Mesendoderm (in vitro differentiated cells): ENCODE data around the gene ADCYAP1R1.

ENCODE experiments used
- DNase-seq: peaks from one replicate; pipeline ENCODE4 v3.0.0; 2013
- H2AK5ac ChIP-seq: 2 replicates; pipeline ENCODE4 v1.6.1; 2013; ENCODE audit warnings: low read length, inconsistent platforms
- H2BK120ac ChIP-seq: 2 replicates; pipeline ENCODE4 v1.6.1; 2013; ENCODE audit warnings: low read depth, mild to moderate bottlenecking, low read length, moderate library complexity, mixed read lengths
- H2BK15ac ChIP-seq: replicated peaks from 2 replicates; pipeline ENCODE4 v1.6.1; 2013; ENCODE audit warnings: low read depth, mild to moderate bottlenecking, moderate library complexity
- H2BK5ac ChIP-seq: 2 replicates; pipeline ENCODE4 v1.6.1; 2013; ENCODE audit warnings: low read length, inconsistent platforms
- H3K18ac ChIP-seq: 2 replicates; pipeline ENCODE4 v1.6.1; 2013; ENCODE audit warnings: mild to moderate bottlenecking, low read length, mixed read lengths
- H3K23ac ChIP-seq: one replicate; pipeline ENCODE4 v1.6.1; 2013; ENCODE audit warnings: low read length
- H3K27ac ChIP-seq: 2 replicates; pipeline ENCODE4 v1.5.1; 2013; ENCODE audit warnings: low read depth, mild to moderate bottlenecking, inconsistent platforms, low read length, moderate library complexity
- H3K27me3 ChIP-seq: 2 replicates; pipeline ENCODE4 v1.6.1; 2013; ENCODE audit warnings: low read length, control low read depth, mild to moderate bottlenecking, inconsistent platforms; ENCODE audit not compliant: insufficient read depth, poor library complexity
- H3K36me3 ChIP-seq: 2 replicates; pipeline ENCODE4 v1.6.1; 2013; ENCODE audit warnings: low read length, inconsistent platforms; ENCODE audit not compliant: control insufficient read depth, insufficient read depth
- H3K4ac ChIP-seq: one replicate; pipeline ENCODE4 v1.6.1; 2013; ENCODE audit warnings: low read depth, mild to moderate bottlenecking, low read length, moderate library complexity
- H3K4me1 ChIP-seq: 2 replicates; pipeline ENCODE4 v1.6.1; 2013; ENCODE audit warnings: low read depth, low read length, inconsistent platforms; ENCODE audit not compliant: control insufficient read depth
- H3K4me2 ChIP-seq: 2 replicates; pipeline ENCODE4 v1.6.1; 2013; ENCODE audit warnings: low read length
- H3K4me3 ChIP-seq: 2 replicates; pipeline ENCODE4 v1.5.1; 2013; ENCODE audit warnings: mild to moderate bottlenecking, low read length
- H3K56ac ChIP-seq: one replicate; pipeline ENCODE4 v1.6.1; 2013; ENCODE audit warnings: low read length
- H3K79me1 ChIP-seq: 2 replicates; pipeline ENCODE4 v1.6.1; 2013; ENCODE audit warnings: low read length, inconsistent platforms
- H3K79me2 ChIP-seq: 2 replicates; pipeline ENCODE4 v1.6.1; 2013; ENCODE audit warnings: mild to moderate bottlenecking, low read length; ENCODE audit not compliant: control insufficient read depth, insufficient read depth
- H3K9ac ChIP-seq: 2 replicates; pipeline ENCODE4 v1.6.1; 2013; ENCODE audit warnings: low read length, inconsistent platforms
- H4K5ac ChIP-seq: one replicate; pipeline ENCODE4 v1.6.1; 2013; ENCODE audit warnings: low read length
- H4K8ac ChIP-seq: one replicate; pipeline ENCODE4 v1.6.1; 2013; ENCODE audit warnings: low read depth, mild to moderate bottlenecking, control low read depth, low read length, moderate library complexity
- WGBS: extraction: QIAGEN DNeasy Blood & Tissue Kit; methylation state at CpG from one replicate; pipeline ENCODE4 v1.1.7; 2013; ENCODE audit warnings: low lambda C conversion rate, missing lambda C conversion rate; ENCODE audit not compliant: insufficient coverage; ENCODE audit errors: extremely low coverage; 5-methylcytosine and 5-hydroxymethylcytosine counted together

The ADCYAP1R1 gene

GRCh38 chr7:31065840-31066239 lies 13.7 kb downstream of the ADCYAP1R1 start:
- Histone ChIP-seq H2BK120ac (no peak overlapping the region), H4K5ac (no peak overlapping the region), H3K23ac (no peak overlapping the region), H3K4me3 (no peak overlapping the region), H3K56ac (no peak overlapping the region), H3K4ac (no peak overlapping the region), H3K36me3 (no peaks in the 10 kb centered on the region), H2BK15ac (no peak overlapping the region), H2AK5ac (no peak overlapping the region), H3K79me1 (no peaks in the 10 kb centered on the region), H3K18ac (no peak overlapping the region), H3K4me2 (no peak overlapping the region), H3K79me2 (no peaks in the 10 kb centered on the region), H3K27me3 (no peaks in the 10 kb centered on the region), H2BK5ac (no peak overlapping the region), H3K27ac (no peak overlapping the region), H3K9ac (no peak overlapping the region), H3K4me1 (no peaks in the 10 kb centered on the region), H4K8ac (no peak overlapping the region)
- no peak for DNase-seq
- no CpG with 5 or more reads among the region's 7 CpGs for whole genome bisulfite sequencing

- Histone ChIP-seq H2AK5ac (no peak overlapping the region), H2BK15ac (no peak overlapping the region), H3K79me2 (no peaks in the 10 kb centered on the region)
Observed at GRCh38 chr7:31066516-31067130, 14.5 kb downstream of the ADCYAP1R1 start.

GRCh38 chr7:31067491-31067890 lies 15.4 kb downstream of the ADCYAP1R1 start:
- no peak overlapping the region for H2AK5ac ChIP-seq
- H3K36me3 ChIP-seq = no peaks in the 10 kb centered on the region
- H4K8ac ChIP-seq = no peak overlapping the region
- no peak for DNase-seq
- H3K79me1 ChIP-seq = no peaks in the 10 kb centered on the region
- no CpG with 5 or more reads among the region's 3 CpGs for WGBS
- H2BK5ac ChIP-seq = no peak overlapping the region
- H3K4me2 ChIP-seq = no peak overlapping the region
- H3K9ac ChIP-seq = no peak overlapping the region
- no peaks in the 10 kb centered on the region for H3K27me3 ChIP-seq
- no peak overlapping the region for H3K4ac ChIP-seq
- no peak overlapping the region for H3K56ac ChIP-seq
- H3K4me1 ChIP-seq = no peaks in the 10 kb centered on the region
- no peak overlapping the region for H3K18ac ChIP-seq
- no peak overlapping the region for H2BK120ac ChIP-seq
- H3K23ac ChIP-seq = no peak overlapping the region
- no peaks in the 10 kb centered on the region for H3K79me2 ChIP-seq
- no peak overlapping the region for H3K4me3 ChIP-seq
- no peak overlapping the region for H2BK15ac ChIP-seq
- no peak overlapping the region for H4K5ac ChIP-seq
- H3K27ac ChIP-seq = no peak overlapping the region

More at GRCh38 chr7:31066516-31067130, 14.5 kb downstream of the ADCYAP1R1 start:
- H2BK5ac ChIP-seq = no peak overlapping the region
- H4K8ac ChIP-seq = no peak overlapping the region
- no peak overlapping the region for H4K5ac ChIP-seq
- no peak overlapping the region for H3K56ac ChIP-seq
- H3K18ac ChIP-seq = no peak overlapping the region
- no peaks in the 10 kb centered on the region for H3K4me1 ChIP-seq
- no peak for DNase-seq
- no peaks in the 10 kb centered on the region for H3K27me3 ChIP-seq
- WGBS = no CpG with 5 or more reads among the region's 4 CpGs
- H3K36me3 ChIP-seq = no peaks in the 10 kb centered on the region
- H2BK120ac ChIP-seq = no peak overlapping the region
- H3K4me3 ChIP-seq = no peak overlapping the region
- H3K4ac ChIP-seq = no peak overlapping the region
- H3K9ac ChIP-seq = no peak overlapping the region
- H3K23ac ChIP-seq = no peak overlapping the region
- no peak overlapping the region for H3K27ac ChIP-seq
- no peaks in the 10 kb centered on the region for H3K79me1 ChIP-seq
- no peak overlapping the region for H3K4me2 ChIP-seq

GRCh38 chr7:31068006-31068675 lies 16.0 kb downstream of the ADCYAP1R1 start:
- H3K4me2 ChIP-seq = no peak overlapping the region
- H2BK15ac ChIP-seq = no peak overlapping the region
- H3K23ac ChIP-seq = no peak overlapping the region
- no peak overlapping the region for H4K8ac ChIP-seq
- H2BK5ac ChIP-seq = no peak overlapping the region
- no peak overlapping the region for H3K9ac ChIP-seq
- no peak overlapping the region for H2BK120ac ChIP-seq
- no peaks in the 10 kb centered on the region for H3K27me3 ChIP-seq
- H3K79me1 ChIP-seq = no peaks in the 10 kb centered on the region
- H3K79me2 ChIP-seq = no peaks in the 10 kb centered on the region
- H3K4me3 ChIP-seq = no peak overlapping the region
- no peak overlapping the region for H3K18ac ChIP-seq
- H3K4ac ChIP-seq = no peak overlapping the region
- DNase-seq = no peak
- H3K4me1 ChIP-seq = no peaks in the 10 kb centered on the region
- WGBS = no CpG with 5 or more reads among the region's 16 CpGs
- no peak overlapping the region for H4K5ac ChIP-seq
- H2AK5ac ChIP-seq = no peak overlapping the region
- no peaks in the 10 kb centered on the region for H3K36me3 ChIP-seq
- H3K56ac ChIP-seq = no peak overlapping the region
- no peak overlapping the region for H3K27ac ChIP-seq

- Histone ChIP-seq H3K4me1 (no peaks in the 10 kb centered on the region), H3K9ac (no peak overlapping the region), H3K56ac (no peak overlapping the region), H4K8ac (no peak overlapping the region), H3K4me3 (no peak overlapping the region), H3K27ac (no peak overlapping the region), H2AK5ac (no peak overlapping the region), H3K79me2 (no peaks in the 10 kb centered on the region), H4K5ac (no peak overlapping the region), H2BK120ac (no peak overlapping the region), H2BK5ac (no peak overlapping the region), H2BK15ac (no peak overlapping the region), H3K4me2 (no peak overlapping the region), H3K79me1 (no peaks in the 10 kb centered on the region), H3K27me3 (no peaks in the 10 kb centered on the region), H3K36me3 (no peaks in the 10 kb centered on the region), H3K18ac (no peak overlapping the region), H3K23ac (no peak overlapping the region), H3K4ac (no peak overlapping the region)
- DNase-seq = no peak
- WGBS = no CpG with 5 or more reads among the region's 4 CpGs
Observed at GRCh38 chr7:31069860-31070555, 17.9 kb downstream of the ADCYAP1R1 start.
